ENCODE results near the gene CSH2. TPM values are rescaled to one million over a fixed set of nuclear protein-coding genes. Genes with fewer than 3 reads are reported as not detected.

The CSH2 gene
- total RNA-seq, 1 experiment from 2014 or later: not detected

- intact Hi-C loops (cut with micrococcal nuclease; ENCODE audit: unreplicated experiment): no loop called here
- CTCF ChIA-PET: no interaction called here
- no TSS peak for BruUV-seq (replicated peaks)
Observed at GRCh38 chr17:63853260-63853659, 20.2 kb downstream of the CSH2 start.

GRCh38 chr17:63850401-63850800 lies 23.1 kb downstream of the CSH2 start:
- Histone ChIP-seq H3K36me3 (ENCODE audit: insufficient read depth, low read length, poor library complexity, severe bottlenecking) (no peaks in the 10 kb centered on the region), H3K27me3 (replicated peaks; ENCODE audit: insufficient read depth, low read depth, low read length, poor library complexity) (no peaks in the 10 kb centered on the region), H3K27ac (ENCODE audit: low read depth, low read length, poor library complexity, severe bottlenecking) (no peak overlapping the region), H3K9me3 (ENCODE audit: low read depth, low read length, poor library complexity, severe bottlenecking) (no peaks in the 10 kb centered on the region), H3K4me3 (ENCODE audit: low read depth, low read length, poor library complexity, severe bottlenecking) (no peak overlapping the region), H3K4me1 (ENCODE audit: insufficient read depth, low read length, poor library complexity, severe bottlenecking) (no peaks in the 10 kb centered on the region)
- intact Hi-C loops (cut with micrococcal nuclease; ENCODE audit: unreplicated experiment): no loop called here
- no peak for DNase-seq (ENCODE audit: low spot score)
- TF ChIP-seq EZH2 (IDR thresholded peaks at IDR 0.05; ENCODE audit: borderline replicate concordance, low read depth, low read length, poor library complexity, severe bottlenecking) (no peak), CTCF (conservative IDR thresholded peaks at IDR 0.05; ENCODE audit: low read depth, low read length) (no peak)
- no TSS peak for BruUV-seq (replicated peaks)
- CTCF ChIA-PET: no interaction called here
- POLR2A ChIA-PET (ENCODE audit: low non-redundant PET): no interaction called here

More at GRCh38 chr17:63853260-63853659, 20.2 kb downstream of the CSH2 start:
- Histone ChIP-seq H3K36me3 (ENCODE audit: insufficient read depth, low read length, poor library complexity, severe bottlenecking) (no peaks in the 10 kb centered on the region), H3K4me1 (ENCODE audit: insufficient read depth, low read length, poor library complexity, severe bottlenecking) (no peaks in the 10 kb centered on the region), H3K27me3 (replicated peaks; ENCODE audit: insufficient read depth, low read depth, low read length, poor library complexity) (no peaks in the 10 kb centered on the region), H3K27ac (ENCODE audit: low read depth, low read length, poor library complexity, severe bottlenecking) (no peak overlapping the region), H3K9me3 (ENCODE audit: low read depth, low read length, poor library complexity, severe bottlenecking) (no peaks in the 10 kb centered on the region), H3K4me3 (ENCODE audit: low read depth, low read length, poor library complexity, severe bottlenecking) (no peak overlapping the region)
- POLR2A ChIA-PET (ENCODE audit: low non-redundant PET): no interaction called here
- DNase-seq (ENCODE audit: low spot score): no peak
- no peak for TF ChIP-seq EZH2 (IDR thresholded peaks at IDR 0.05; ENCODE audit: borderline replicate concordance, low read depth, low read length, poor library complexity, severe bottlenecking)
- no peak for TF ChIP-seq CTCF (conservative IDR thresholded peaks at IDR 0.05; ENCODE audit: low read depth, low read length)

- Histone ChIP-seq H3K27me3 (replicated peaks; ENCODE audit: insufficient read depth, low read depth, low read length, poor library complexity) (no peaks in the 10 kb centered on the region), H3K4me3 (ENCODE audit: low read depth, low read length, poor library complexity, severe bottlenecking) (no peak overlapping the region), H3K27ac (ENCODE audit: low read depth, low read length, poor library complexity, severe bottlenecking) (no peak overlapping the region), H3K36me3 (ENCODE audit: insufficient read depth, low read length, poor library complexity, severe bottlenecking) (no peaks in the 10 kb centered on the region), H3K9me3 (ENCODE audit: low read depth, low read length, poor library complexity, severe bottlenecking) (no peaks in the 10 kb centered on the region), H3K4me1 (ENCODE audit: insufficient read depth, low read length, poor library complexity, severe bottlenecking) (no peaks in the 10 kb centered on the region)
- TF ChIP-seq CTCF (conservative IDR thresholded peaks at IDR 0.05; ENCODE audit: low read depth, low read length): 0 out of 2 replicates have a peak, but pooled peaks have one; percentile 29
- no peak for TF ChIP-seq EZH2 (IDR thresholded peaks at IDR 0.05; ENCODE audit: borderline replicate concordance, low read depth, low read length, poor library complexity, severe bottlenecking)
- intact Hi-C loops (cut with micrococcal nuclease; ENCODE audit: unreplicated experiment): no loop called here
- peak; percentile 53 for DNase-seq (ENCODE audit: low spot score)
- ChIA-PET CTCF (interaction anchor here (0.6 kb wide), 1 partner anchor 272 kb away, joined by 3 read pairs; no protein-coding TSS in a partner anchor), POLR2A (ENCODE audit: low non-redundant PET) (no interaction called here)
- no TSS peak for BruUV-seq (replicated peaks)
Observed at GRCh38 chr17:63848834-63849689, 24.4 kb downstream of the CSH2 start.
